Activated CD8-positive, alpha-beta memory T cell treated with anti-CD3 and anti-CD28 coated beads, Interleukin-2, amount 50 U/mL, for 1 hour (primary cell): ENCODE measurements around the gene CDC42EP3.

Experiments
- DNase-seq: peaks from one replicate; pipeline ENCODE4 v3.0.0-alpha.2; 2020; ENCODE audit errors: extremely low read depth

Gene CDC42EP3, protein sequence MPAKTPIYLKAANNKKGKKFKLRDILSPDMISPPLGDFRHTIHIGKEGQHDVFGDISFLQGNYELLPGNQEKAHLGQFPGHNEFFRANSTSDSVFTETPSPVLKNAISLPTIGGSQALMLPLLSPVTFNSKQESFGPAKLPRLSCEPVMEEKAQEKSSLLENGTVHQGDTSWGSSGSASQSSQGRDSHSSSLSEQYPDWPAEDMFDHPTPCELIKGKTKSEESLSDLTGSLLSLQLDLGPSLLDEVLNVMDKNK

DNA sequence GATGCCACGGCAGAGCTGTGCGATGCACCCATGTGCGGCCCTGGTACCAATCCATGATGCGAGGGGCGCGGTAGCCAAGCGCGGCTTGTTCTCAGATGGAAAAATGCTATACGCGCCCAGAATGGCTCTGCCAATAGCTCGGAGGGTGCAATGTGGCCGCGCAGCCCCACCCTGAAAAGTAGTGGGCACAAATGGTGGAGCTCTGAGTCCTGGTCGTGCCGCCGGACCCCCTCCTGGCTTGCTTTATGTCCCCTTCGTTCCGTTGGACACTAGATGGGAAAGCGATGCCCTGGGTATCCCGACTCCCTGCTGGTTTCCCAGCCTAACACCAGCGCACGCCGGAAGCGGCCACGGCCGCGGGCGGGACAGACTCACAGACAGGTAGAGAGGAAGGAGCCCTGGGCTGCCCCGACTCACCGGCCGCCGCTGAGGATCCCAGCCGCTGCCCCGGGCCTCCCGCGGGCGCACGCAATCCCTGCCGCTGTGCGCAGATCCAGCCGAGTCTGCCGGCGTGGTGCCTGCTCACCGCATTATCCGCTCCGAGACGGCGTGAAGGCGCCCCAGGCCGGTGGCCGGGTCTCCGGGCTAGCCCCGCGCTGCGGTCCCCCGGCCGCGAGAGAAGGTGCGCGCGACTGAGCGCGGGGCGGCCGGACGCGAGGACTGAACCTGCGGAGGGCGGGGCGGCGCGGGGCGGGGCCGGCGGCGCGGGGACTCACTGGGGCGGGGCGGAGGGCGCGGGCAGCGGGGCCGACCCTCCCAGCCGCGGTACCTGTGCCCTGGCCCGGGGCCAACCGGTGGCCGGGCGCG lies at the start of gene CDC42EP3:
Gene CDC42EP3 (minus strand): TSS at position 634 of the 807 bp plus-strand sequence. CDS start 25,055 bp downstream, outside the sequence.
- no peak for DNase-seq

DNA sequence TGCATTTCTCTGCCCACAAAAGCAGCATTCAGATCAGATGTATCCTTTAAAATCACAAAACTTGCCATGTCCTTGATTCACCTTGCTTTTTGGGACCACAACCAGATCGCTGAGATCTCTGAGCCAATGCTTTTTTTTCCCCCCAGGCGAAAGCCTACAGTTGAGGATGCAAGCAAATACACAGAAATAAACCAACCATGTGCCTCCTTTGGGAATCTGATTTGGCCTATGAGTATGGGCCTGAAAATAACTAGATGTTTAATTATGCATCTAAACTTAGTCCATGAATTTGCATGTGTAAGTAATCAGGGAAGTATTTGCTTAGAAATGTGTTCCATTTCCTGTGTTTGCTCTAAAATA lies 49.7 kb upstream of the CDC42EP3 start:
- DNase-seq, result no peak

DNA sequence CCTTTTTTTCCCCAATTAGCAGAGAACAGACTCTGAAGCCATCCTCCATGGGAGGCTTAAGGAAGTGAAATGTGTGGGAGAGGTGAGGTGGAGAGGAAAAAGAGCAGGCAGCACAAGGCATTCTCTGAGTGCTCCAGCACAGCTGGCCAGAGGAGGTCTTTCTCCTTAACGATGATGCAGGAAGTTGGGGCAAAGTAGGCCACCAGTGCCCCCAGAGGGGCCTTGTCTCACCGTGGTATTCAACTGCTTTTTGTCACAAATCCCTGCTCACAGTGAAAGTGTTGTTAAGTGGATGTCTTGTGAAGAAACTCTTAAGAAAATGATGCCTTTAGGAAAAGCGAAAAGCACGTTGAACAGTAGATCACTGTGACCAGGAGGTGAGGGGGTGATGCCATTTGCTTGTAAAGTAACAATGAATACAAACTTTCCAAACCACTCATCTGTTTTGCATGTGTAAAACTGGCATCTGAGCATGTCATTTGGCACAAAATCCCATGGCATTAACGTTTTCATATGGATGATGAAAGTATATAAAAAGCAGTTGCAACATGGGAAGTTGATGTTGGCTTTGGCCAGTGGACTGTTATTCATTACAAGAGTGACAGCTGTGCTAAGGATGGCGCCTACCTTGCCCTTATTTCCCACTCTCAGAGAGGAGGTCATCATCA lies 49.2 kb upstream of the CDC42EP3 start:
- no peak for DNase-seq

DNA sequence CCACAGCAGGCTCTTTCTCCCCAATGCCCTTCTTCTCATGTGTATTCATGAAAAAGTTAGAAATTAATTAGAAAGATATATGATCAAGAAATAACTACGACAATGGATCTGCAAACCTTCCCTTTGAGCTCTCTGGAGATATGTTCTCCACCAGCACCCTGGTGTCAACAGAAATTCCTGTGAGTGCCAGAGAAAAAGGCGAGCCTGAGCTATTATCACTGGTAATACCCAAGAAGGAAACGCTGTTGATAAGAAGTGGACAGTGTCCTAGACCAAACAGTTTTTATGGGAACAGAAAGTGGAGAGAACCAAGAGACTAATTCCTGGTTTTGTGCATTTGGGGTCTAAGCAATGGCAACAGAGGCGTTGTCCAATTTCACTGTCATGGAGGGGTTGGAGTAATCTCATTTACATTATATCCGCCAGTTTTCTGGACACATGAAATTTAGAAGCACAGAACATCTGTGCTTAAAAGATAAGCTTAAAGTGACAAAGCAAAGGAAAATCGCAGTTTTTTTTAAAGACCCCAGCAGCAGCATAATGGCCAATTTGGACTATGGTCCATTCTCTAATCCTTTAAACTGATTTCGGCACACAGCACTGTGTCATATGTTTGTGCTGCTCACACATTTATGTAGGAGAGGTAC lies 47.2 kb upstream of the CDC42EP3 start:
- DNase-seq, result no peak

DNA sequence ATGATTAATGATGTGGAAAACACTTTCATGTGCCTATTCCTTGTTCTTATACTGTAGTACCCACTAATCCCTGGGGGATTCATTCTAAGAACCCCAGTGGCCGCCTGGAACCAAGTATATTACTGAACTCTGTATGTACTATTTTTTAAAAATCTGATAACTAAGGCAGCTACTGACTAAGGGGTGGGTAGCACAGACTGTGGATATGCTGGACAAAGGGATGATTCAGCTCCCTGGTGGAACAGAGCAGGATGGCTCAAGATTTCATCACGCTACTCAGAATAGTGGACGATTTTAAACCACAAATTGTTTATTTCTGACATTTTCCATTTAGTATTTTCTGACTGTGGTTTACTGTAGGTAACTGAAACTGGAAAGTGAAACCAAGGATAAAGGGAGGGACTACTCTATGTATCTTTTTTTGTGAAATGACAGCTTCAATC lies 41.8 kb upstream of the CDC42EP3 start:
- no peak for DNase-seq

DNA sequence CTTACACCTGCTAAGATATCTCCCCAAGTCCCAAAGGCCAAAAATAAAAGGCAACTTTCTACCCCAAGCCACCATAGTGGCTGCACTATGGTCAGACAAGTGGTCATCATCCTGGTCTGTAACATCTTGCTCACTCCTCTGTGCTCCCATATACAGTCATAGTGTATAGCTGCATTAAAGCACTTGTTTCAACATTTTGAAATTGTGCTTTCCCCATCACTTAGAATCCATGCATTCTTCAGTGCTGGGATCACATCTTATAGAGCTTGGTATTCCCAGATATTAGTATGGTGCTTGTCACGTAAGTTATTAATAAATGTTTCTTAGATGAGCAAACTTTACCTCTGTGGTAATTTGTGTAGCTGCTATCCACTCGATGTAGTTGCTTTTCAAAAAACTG lies 40.4 kb upstream of the CDC42EP3 start:
- DNase-seq, result no peak

DNA sequence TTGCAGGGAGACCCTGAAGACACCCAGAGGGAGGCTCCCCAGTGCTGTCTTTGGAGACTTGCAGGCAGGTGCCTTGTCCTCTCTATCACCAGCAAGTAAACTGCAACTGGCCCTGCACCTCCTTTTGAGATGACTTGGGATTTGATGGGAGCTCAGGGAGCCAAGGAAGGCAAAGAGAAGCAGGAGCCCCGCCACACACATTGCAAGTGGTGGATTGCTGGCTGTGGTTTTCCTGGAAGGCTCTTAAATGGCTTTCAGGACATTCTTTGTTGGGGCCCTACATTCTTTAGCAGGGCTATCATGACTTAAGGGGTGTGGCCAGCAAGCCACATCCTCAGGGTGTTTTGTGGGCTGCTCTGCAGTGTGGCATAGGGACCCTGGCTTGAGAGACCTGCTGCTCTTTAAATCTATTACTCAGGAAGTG lies 39.9 kb upstream of the CDC42EP3 start:
- DNase-seq, result no peak

DNA sequence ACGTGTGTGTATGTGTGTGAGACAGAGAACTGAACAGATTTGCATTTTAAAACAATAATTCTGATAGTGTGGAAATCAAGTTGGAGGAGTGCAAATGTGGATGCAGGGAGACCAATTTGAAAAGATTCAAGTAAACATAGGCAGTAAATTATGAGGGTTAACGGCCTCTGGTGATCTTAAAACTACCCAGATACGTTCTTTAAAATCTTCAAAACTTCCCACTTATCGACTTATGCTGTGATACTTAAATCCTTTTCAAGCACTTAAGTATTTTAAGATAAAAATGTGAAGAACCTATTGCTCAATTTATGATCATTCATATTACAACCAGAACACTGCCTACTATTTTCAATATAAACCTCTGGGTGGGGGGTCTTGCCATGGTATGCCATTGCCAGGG lies 37.7 kb upstream of the CDC42EP3 start:
- no peak for DNase-seq

DNA sequence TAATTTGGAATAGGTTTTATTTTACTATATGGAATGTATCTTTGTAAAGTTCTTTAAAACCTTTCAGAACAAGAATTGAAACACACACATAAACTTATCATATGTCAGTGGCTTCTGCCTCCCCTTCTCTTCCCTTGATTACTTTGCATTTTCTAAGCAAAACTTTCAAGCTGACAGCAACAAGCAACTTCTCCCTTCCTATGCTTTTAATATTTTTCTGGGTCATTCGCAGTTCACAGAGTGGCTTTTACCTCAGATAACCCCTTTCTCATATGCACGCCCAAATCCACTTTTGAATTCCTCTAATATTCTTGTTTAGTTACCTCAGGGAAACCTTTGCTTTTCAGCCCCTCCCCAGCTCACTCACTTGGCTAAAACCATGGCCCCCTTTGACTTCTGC lies 36.7 kb upstream of the CDC42EP3 start:
- DNase-seq, result no peak

DNA sequence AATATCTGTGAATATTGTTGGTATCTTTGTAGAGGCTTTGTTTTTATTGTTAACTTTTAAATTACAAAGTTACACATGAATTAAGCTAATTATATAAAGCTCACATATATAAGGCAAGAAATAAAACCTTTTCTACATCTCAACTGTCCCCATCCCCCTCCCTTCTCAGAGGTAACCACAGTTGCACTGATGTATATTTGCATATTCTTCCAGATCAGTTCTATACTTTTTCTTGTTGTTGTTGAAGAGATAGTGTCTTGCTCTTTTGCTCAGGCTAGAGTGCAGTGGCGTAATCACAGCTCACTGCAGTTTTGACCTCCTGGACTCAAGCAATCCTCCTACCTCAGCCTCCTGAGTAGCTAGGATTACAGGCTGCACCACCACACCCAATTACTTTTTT lies 36.0 kb upstream of the CDC42EP3 start:
- no peak for DNase-seq

DNA sequence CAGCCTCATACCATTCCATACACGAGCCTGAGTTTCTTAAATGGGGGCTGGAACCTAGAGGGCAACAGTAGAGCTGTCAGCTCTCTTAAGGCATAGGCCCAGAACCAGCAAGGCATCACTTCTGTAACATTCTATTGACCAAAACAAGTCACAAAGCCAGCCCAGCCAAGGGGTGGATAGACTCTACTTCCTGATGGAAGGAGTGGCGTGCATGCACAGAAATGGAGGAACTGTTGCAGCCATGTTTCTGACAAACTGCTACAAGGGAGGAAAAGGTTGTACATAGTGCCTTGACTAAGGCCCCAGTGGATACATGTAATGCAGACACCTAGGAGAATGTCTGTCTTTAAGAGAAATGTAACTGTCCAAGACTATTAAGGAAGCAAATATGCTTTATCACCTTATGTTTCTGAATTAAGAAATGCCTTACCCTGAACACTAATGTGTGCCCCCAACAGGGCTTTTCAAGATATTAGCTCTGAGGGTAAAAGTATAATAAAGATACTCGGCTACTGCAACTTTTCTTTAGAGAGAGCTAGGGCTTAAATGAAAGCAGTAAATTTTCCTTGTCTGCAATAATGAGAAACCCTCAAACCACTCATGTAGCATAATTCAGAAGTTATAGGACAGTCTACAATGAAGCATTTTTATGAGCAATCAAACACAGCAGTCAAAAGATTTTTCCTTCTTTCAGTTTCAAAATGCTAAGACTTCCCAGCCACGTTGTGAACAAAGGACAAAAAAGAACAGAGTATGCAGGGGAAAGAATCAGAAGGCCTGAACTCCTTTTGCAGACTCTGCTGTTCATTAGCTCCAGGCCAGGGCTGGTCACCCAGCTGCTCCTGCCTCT lies 35.1 kb upstream of the CDC42EP3 start:
- no peak for DNase-seq

DNA sequence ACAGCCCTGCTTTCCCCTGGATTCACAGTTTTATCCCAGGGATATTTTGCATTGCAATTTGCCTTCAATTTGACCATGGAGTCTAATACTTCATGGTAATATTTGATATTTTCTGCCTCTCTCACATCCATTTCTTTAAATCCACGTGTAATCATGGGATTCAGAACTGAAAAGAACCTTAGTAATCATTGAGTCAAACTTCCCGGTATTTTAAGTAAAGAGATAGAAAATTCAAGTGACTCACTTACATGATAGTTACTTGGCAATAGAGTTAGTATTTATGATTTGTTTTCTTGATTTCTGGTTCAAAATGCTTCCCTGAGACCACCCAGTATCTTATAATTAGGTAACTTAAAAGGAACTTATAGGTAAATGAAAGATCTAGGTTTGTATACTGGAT lies 33.7 kb upstream of the CDC42EP3 start:
- DNase-seq, result no peak

DNA sequence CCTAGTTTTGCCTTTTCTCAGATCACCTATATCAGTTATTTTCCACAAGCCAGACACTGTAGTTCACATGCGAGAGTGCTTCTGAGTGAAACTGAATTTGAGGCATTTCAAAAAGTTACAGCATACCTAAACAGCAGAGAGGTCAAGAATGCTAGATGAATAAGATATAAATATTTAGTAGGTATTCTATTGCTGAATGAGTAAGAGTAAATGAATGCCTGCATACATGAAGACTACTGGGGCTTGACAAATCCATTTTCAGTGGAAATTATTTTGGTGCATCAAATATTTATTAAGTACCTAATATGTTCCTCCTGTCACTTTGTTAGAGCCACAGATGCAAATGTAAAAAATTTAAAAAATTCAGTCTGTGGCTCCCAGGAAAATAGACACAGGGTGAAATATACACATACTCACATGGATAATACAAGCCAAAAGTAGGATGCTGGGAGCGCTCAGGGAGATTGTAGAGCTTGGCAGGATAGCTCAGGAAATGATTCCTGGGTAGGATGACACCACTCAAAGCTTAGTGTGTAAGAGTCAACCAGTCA lies 27.6 kb upstream of the CDC42EP3 start:
- DNase-seq, result no peak

DNA sequence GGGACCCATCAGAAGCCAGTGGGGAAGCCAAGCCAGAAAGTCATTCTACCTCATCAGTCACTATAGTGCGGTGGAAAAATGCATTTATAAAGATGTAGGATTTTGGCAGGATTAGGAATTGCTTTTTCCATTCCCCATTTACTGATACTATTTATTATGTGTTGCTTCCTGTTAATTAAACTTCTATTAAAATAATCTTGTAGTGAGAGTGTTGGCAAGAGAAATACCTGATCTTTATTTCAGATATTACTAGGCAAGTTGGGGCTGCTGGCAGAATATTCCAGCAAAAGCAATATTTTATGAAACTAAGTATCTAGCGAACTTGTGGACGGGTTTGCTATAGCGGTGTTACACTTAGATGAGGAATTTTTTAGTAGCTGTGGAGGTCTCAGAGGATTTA lies 23.9 kb upstream of the CDC42EP3 start:
- no peak for DNase-seq

DNA sequence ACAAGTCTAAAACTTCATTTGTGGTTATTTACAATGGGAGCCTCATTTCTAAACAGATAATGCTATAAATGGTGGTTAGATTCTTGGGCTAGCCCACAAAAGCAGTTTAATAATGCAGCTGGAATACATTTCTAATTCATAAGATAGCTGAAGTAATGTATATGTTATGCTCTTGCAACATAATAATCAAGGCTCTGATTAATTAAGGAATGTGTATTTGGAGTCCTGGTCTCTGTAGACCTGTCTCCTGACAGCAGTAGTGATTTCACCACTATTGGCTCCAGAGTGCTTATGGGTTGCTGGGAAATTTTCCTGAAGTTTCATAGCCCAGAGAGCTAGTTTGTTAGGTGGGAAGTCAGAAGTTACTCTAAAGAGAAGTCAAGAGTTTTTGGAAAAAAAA lies 21.3 kb upstream of the CDC42EP3 start:
- no peak for DNase-seq

DNA sequence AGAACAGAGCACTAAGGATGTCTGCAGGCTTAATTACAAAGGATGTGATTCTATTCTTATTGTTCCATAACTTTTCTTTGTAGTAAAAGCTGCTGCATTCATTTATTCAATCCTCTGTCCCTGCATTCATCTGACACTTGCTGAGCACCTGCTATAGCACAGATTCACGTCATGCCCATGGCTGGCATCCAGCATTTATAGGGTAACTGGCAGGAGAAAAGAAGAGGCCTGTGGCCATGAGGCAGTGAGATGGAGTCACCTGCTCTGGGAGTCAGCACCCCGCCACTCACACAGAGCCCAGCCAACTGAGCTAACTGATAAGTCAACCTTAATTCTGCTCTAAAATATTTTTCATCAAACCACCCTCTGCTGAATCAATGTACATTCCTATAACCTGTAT lies 18.3 kb upstream of the CDC42EP3 start:
- no peak for DNase-seq

DNA sequence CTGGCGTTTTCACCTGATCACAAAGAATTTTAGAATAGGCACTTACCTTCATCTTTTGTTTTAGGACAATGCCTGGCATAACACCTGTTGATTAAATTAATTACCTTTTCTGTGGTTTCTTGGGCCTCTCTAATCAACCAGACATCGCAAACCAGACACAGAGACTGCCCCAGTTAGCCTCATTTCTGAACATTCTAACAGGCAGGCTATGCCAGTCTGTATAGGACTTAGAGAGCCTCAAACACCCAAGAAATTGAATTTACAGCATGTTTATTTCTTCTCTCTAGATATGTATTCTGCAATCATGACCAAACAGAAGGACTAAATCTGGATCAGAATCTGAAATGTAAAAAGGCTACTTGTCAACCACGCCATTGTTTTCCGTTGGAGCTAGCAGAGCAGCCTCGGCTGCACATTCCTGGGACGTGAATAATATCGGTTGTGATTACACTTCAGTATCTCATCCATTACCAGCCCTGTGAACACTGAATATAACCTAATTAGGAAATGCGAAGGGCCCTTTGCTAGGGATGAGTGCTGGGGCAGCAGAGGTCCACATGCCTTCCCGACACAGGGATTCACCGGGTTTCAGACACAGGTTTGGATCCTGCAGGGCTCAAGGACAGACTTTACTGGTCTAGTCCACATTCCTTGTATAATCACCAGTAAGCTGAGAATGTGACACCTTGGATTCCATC lies 17.5 kb upstream of the CDC42EP3 start:
- no peak for DNase-seq

DNA sequence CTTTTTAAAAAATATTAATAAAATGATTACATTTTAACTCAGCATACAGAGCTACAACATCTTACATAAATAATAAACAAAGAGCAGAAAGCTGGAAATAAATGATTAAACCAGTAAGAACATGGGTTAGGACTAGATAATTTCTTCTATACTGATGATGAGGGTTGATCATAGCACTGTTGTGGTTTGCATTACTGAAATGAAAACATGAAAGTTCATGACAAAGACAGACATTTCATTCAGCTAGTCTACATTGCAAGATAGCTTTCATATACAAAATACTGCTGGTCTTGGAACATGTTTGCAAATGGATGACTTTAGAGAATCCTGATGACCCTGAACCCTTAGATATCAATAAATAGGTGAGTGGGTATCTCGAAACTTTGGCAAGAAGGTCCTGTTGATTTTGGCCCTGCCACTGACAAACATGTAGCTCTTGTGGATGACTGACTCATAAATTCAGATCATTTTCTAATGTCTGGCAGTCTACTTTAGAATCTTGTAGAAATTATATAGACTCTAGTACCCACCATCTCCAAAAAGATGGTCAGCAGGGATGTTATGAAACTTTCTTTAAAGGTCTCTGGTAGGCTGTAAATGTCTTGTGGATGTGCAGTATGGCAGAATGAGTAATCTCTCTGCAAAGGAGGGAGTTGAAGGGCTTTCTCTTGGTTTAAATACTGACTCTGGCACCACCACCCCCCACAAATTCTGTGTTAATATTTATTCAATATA lies 15.5 kb upstream of the CDC42EP3 start:
- DNase-seq, result no peak

DNA sequence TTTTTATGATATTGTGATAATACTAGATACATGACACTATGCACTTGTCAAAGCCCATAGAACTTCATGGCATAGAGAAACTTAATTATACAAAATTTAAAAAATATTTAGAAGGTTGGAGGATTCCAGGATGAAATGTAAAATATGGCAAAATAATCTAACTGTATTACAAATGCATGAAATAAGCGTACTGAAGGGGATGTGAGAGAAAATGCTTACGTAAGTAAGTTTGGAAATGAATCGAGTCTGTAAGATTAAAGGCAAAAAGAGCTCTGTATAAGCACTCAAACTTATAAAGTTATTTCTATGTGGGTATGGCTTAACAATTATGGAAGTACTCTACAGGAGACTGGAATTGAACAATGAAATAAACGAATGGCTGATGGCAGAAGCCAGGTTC lies 13.4 kb upstream of the CDC42EP3 start:
- DNase-seq, result no peak
